ENCODE results near the gene SCNN1A.
"Not testable (repeated sequence)": the region's sequence is repeated elsewhere in the genome, so short reads cannot be mapped to it uniquely, and the experiment has no call there.

SCNN1A gene

DNA sequence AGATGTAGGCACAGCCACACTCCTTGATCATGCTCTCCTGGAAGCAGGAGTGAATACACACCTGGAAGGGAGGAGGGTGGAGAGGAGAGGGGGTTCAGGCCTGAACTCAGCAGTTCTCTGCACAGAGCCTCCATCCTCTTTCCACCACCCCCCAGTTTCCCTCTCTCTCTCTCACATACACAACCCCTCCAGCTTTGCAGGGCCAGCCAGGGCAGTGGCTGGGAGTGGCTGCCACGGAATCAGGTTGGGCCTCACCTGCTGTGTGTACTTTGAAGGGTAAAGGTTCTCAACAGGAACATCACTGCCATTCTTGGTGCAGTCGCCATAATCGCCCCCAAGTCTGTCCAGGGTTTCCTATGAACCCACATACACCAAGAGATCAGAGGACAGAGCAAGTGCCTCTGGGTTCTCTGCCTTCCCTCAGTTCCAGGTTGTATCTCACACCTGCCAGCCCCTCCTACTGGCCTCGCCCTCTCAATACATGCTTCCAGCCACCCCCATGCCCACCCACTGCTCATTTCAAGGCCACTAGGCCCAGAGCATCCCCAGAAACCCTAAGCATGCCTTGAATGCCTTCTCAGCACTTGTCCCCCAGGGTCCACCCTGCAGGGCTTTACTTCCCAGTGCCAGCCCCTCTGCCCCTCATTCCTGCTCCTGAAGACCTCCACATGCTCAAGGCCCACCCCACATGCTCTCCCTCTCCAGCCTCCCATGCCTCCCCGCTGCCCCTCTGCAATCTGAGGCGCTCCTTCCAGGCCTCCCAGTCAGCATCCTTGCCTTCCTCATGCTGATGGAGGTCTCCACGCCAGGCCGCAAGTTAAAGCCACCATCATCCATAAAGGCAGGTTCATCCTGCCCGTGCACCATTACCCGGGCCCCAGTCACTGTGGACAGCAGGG is 20.6 kb downstream of the SCNN1A start:
- no peaks in the 10 kb centered on the region for H3K27me3 ChIP-seq (ENCODE audit: low read depth, low read length)
- no peaks in the 10 kb centered on the region for H3K4me1 ChIP-seq (ENCODE audit: control insufficient read depth in 1 of 2, insufficient read depth in 2 of 2, low read length in 2 of 2)
- no peak overlapping the region for H3K27ac ChIP-seq (ENCODE audit: low read length)
- H3K36me3 ChIP-seq (ENCODE audit: control insufficient read depth in 1 of 2, insufficient read depth in 2 of 2, low read length in 2 of 2): no peaks in the 10 kb centered on the region
- H3K4me3 ChIP-seq (ENCODE audit: low read depth in 1 of 2, low read length in 2 of 2): no peak overlapping the region
- H3K9me3 ChIP-seq (ENCODE audit: control insufficient read depth in 1 of 2, low read length in 2 of 2): no peaks in the 10 kb centered on the region

DNA sequence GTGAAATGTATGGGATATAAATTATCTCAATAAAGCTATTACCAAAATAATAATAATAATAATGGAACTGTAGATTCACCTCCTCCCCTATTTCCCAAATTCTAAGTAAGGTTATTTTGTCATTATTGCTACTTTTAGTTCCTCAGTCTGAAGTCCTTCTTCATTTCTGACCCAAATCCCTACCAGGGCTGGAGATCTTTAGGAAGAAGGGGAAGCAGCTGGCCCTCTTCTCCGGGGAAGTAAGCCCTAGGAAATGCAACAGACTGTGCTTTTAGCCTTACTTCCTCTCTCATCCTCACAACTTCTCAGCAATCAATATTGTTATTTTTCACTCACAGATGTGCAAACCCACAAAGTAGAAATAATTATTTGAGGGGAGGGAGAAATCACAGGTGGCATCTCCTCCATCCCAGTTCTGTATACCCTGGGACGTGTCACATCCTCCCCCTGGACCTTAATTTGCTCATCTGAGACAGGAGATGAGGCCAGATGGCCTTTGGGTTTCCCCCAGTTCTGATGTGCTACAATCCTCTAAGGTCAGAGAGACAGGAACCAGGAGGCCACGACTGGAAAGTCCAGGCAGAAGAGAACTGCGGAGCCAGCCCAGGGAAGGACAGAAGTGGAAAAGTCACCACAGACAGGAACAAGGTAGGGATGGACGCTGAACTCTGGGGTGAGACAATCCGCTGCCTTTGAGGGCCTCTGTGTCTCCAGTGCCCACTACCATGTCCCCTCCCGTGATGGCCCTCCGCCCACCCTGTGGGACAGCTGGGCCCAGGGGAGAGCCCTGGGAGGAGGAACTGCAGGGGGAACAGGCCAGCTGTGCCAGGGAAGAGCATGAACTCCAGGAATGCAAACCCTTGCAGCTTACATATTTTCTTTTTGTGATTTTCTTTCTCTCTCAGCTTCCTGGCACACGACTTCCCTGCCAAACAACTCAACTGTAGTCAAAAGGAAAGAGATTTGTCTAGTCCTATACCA is 22.9 kb downstream of the SCNN1A start:
- peak overlapping the region; percentile 3 for H3K27ac ChIP-seq (ENCODE audit: low read length)
- no peaks in the 10 kb centered on the region for H3K27me3 ChIP-seq (ENCODE audit: low read depth, low read length)
- H3K36me3 ChIP-seq (ENCODE audit: control insufficient read depth in 1 of 2, insufficient read depth in 2 of 2, low read length in 2 of 2): no peaks in the 10 kb centered on the region
- H3K9me3 ChIP-seq (ENCODE audit: control insufficient read depth in 1 of 2, low read length in 2 of 2): no peaks in the 10 kb centered on the region
- peaks cover 0 to 7% of the 10 kb centered on the region in 2 donors for H3K4me1 ChIP-seq (ENCODE audit: control insufficient read depth in 1 of 2, insufficient read depth in 2 of 2, low read length in 2 of 2)
- no peak overlapping the region for H3K4me3 ChIP-seq (ENCODE audit: low read depth in 1 of 2, low read length in 2 of 2)

DNA sequence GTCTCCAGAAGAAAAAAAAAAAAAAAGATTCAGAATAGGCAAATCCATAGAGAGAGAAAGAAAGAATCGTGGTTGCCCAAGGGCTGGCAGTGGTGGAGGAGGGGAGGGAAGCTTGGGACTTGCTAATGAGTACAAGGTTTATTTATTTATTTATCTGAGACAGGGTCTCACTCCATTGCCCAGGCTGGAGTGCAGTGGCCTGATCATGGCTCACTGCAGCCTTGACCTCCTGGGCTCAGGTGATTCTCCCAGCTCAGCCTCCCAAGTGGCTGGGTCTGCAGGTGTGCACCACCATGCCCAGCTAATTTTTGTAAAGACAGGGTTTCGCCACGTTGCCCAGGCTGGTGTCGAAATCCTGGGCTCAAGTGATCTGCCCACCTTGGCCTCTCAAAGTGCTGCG is 23.7 kb downstream of the SCNN1A start:
- Histone ChIP-seq H3K27me3 (ENCODE audit: low read depth, low read length) (no peaks in the 10 kb centered on the region), H3K4me1 (ENCODE audit: control insufficient read depth in 1 of 2, insufficient read depth in 2 of 2, low read length in 2 of 2) (peaks cover 0 to 8% of the 10 kb centered on the region in 2 donors), H3K4me3 (ENCODE audit: low read depth in 1 of 2, low read length in 2 of 2) (no peak overlapping the region), H3K36me3 (ENCODE audit: control insufficient read depth in 1 of 2, insufficient read depth in 2 of 2, low read length in 2 of 2) (no peaks in the 10 kb centered on the region), H3K9me3 (ENCODE audit: control insufficient read depth in 1 of 2, low read length in 2 of 2) (no peaks in the 10 kb centered on the region), H3K27ac (ENCODE audit: low read length) (no peak overlapping the region)

DNA sequence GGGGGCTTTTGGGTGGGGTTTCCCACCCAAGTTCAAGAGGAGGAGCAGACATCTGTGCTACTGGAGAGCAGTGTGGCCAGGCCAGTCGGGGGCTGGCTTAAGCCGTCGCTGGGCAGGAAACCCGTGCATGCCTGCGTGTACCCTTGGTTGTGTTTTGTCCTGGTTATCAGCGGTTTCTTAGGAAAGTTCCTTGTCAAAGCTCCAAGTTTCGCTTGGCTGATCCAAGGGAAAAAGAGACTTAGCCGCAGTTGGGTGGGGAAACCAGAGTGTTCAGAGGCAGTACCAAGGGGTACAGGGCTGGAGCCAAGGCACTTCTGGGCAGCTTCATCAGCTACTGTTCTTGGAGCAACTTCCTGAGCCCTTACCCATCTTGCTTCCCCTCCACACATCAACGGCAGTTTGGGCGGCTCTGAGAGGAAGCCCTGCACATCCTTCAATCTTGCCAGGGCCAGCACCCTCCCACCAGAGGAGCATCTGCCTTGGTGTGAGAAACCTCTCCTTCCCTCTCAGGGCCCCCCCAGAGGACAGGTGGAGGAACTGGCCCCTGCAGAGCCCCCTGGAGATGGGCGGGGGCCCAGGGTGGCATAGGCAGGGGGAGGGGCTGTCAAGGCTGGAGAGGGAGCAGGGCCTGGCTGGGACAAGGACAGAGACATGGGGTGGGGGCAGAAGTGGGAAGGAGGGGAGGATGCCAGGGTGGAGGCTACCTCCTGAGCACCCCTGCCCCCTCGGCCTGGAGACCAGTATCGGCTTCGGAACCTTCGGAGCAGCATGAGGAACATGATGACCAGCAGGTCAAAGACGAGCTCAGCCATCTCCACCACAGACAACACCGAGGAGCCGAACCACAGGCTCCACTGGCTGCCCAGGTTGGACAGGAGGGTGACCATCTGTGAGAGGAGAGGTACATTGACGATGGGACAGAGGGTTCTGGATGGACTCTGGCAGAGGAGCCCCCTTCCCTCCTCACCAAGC is 27.7 kb downstream of the SCNN1A start:
- Histone ChIP-seq H3K4me1 (ENCODE audit: control insufficient read depth in 1 of 2, insufficient read depth in 2 of 2, low read length in 2 of 2) (peaks cover 12 to 17% of the 10 kb centered on the region in 2 donors), H3K27me3 (ENCODE audit: low read depth, low read length) (no peaks in the 10 kb centered on the region), H3K27ac (ENCODE audit: low read length) (peak overlapping the region; percentile 65), H3K36me3 (ENCODE audit: control insufficient read depth in 1 of 2, insufficient read depth in 2 of 2, low read length in 2 of 2) (no peaks in the 10 kb centered on the region), H3K9me3 (ENCODE audit: control insufficient read depth in 1 of 2, low read length in 2 of 2) (no peaks in the 10 kb centered on the region), H3K4me3 (ENCODE audit: low read depth in 1 of 2, low read length in 2 of 2) (peak overlapping the region in 1 of 2 donors; percentile 34)

DNA sequence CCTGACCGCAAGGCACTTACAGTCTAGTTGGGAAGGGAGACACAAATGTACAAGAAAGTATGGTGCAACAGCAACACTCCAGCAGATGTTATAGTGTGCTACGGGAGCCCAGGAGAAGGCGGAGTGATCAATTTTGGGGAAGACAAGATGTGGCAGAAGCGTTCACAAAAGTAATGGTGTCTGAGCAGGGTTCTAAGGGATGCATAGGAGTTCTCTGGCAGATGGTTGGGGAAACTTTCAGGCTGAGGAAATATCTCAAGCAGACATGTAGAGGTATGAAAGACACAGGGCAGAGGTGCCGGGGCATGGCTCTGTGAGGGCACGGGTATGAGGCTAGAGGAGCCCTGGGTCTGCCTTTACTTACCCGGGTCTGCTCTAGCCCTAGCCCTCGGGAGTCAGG is 28.4 kb downstream of the SCNN1A start:
- Histone ChIP-seq H3K9me3 (ENCODE audit: control insufficient read depth in 1 of 2, low read length in 2 of 2) (no peaks in the 10 kb centered on the region), H3K27ac (ENCODE audit: low read length) (peak overlapping the region; percentile 65), H3K4me3 (ENCODE audit: low read depth in 1 of 2, low read length in 2 of 2) (no peak overlapping the region), H3K4me1 (ENCODE audit: control insufficient read depth in 1 of 2, insufficient read depth in 2 of 2, low read length in 2 of 2) (peaks cover 18 to 23% of the 10 kb centered on the region in 2 donors), H3K27me3 (ENCODE audit: low read depth, low read length) (no peaks in the 10 kb centered on the region), H3K36me3 (ENCODE audit: control insufficient read depth in 1 of 2, insufficient read depth in 2 of 2, low read length in 2 of 2) (no peaks in the 10 kb centered on the region)

DNA sequence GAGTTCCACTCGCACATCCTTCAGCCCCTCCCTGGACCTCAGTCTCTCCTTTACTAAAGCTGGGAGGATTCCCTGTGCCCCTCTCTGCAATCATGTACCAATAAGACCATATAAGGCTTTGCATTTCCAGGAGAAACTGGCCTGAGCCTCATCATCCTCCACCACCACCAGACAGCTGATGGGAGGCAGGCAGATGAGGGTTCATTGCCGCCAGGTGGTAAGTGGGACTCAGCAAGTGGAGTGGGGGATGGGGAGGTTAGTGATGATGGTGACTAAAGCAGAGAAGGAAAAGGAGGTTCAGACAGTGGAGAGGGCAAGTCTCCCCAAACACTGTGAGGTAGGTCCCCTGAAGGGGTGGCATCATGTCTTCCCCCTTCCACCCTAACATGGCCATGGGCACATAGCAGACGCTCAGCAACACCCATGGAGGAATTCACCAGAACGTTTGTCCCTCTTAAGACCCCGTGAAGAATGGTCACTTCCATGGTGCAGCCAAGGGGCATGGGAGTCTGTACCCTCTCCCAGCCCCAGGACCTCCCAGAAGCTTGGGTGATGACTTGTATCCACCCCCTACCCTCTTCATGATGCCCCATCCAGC is 29.0 kb downstream of the SCNN1A start:
- H3K36me3 ChIP-seq (ENCODE audit: control insufficient read depth in 1 of 2, insufficient read depth in 2 of 2, low read length in 2 of 2): peaks cover 0 to 5% of the 10 kb centered on the region in 2 donors
- no peaks in the 10 kb centered on the region for H3K27me3 ChIP-seq (ENCODE audit: low read depth, low read length)
- peaks cover 18 to 23% of the 10 kb centered on the region in 2 donors for H3K4me1 ChIP-seq (ENCODE audit: control insufficient read depth in 1 of 2, insufficient read depth in 2 of 2, low read length in 2 of 2)
- peak overlapping the region; percentile 56 for H3K27ac ChIP-seq (ENCODE audit: low read length)
- H3K4me3 ChIP-seq (ENCODE audit: low read depth in 1 of 2, low read length in 2 of 2): no peak overlapping the region
- no peaks in the 10 kb centered on the region for H3K9me3 ChIP-seq (ENCODE audit: control insufficient read depth in 1 of 2, low read length in 2 of 2)

DNA sequence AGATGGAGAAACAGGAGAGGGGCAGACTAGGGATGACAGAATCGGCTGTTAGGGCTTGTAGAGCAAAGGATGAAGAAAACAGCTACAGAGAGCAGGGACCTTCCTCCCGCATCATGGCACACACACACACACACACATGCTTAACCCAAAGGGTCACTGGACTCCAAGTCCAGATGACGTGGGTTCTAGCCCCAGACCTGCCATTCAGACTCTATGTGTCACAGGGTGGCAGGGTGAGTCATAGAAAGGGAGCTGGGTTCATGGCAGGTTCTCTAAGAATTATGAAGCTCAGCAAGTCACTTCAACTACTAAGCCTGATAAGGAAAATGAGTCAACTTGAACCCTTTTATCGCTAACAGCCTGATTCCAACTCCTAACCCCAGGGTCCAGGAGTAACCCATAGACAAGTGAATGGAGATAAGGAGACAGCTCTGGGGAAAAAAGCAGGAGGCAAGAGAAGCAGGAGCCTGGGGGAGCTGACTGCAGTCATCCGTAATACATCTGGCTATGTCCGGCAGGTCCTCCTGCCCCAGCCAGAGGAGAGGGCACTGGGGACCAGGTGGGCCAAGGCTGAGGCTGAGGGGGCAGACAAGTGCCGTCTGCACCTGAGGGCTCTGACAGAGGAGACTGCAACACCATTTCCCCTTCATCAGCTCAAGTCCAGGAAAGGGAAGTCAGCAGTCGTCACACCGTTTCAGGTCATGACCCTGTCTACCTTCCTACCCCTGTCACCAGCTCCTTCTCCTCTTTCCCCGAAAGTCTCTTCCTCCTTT is 29.9 kb downstream of the SCNN1A start:
- peak overlapping the region; percentile 56 for H3K27ac ChIP-seq (ENCODE audit: low read length)
- H3K4me3 ChIP-seq (ENCODE audit: low read depth in 1 of 2, low read length in 2 of 2): no peak overlapping the region
- no peaks in the 10 kb centered on the region for H3K9me3 ChIP-seq (ENCODE audit: control insufficient read depth in 1 of 2, low read length in 2 of 2)
- H3K27me3 ChIP-seq (ENCODE audit: low read depth, low read length): no peaks in the 10 kb centered on the region
- H3K4me1 ChIP-seq (ENCODE audit: control insufficient read depth in 1 of 2, insufficient read depth in 2 of 2, low read length in 2 of 2): peaks cover 18 to 23% of the 10 kb centered on the region in 2 donors
- H3K36me3 ChIP-seq (ENCODE audit: control insufficient read depth in 1 of 2, insufficient read depth in 2 of 2, low read length in 2 of 2): peaks cover 0 to 6% of the 10 kb centered on the region in 2 donors

DNA sequence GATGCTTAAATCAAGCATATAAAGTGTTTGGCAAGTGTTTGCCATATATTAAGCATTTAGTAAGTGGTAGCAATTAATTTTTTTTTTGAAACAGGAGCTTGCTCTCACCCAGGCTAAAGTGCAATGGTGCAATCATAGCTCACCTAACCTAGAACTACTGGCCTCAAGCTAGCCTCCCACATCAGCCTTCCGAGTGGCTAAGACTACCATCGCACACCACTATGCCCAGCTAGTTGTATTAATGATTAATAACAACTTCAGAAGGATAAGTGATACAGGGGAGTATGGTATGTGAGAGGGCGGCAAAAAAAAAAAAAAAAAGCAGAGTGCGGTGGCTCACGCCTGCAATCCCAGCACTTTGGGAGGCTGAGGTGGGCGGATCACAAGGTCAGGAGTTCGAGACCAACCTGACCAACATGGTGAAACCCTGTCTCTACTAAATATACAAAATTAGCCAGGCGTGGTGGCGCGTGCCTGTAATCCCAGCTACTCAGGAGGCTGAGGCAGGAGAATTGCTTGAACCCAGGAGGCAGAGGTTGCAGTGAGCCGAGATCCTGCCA is 31.2 kb downstream of the SCNN1A start:
- H3K27me3 ChIP-seq (ENCODE audit: low read depth, low read length); H3K4me3 ChIP-seq (ENCODE audit: low read depth in 1 of 2, low read length in 2 of 2); H3K9me3 ChIP-seq (ENCODE audit: control insufficient read depth in 1 of 2, low read length in 2 of 2); H3K36me3 ChIP-seq (ENCODE audit: control insufficient read depth in 1 of 2, insufficient read depth in 2 of 2, low read length in 2 of 2): not testable (repeated sequence)
- Histone ChIP-seq H3K27ac (ENCODE audit: low read length) (peak overlapping the region; percentile 100), H3K4me1 (ENCODE audit: control insufficient read depth in 1 of 2, insufficient read depth in 2 of 2, low read length in 2 of 2) (peaks cover 18 to 23% of the 10 kb centered on the region in 2 donors)

DNA sequence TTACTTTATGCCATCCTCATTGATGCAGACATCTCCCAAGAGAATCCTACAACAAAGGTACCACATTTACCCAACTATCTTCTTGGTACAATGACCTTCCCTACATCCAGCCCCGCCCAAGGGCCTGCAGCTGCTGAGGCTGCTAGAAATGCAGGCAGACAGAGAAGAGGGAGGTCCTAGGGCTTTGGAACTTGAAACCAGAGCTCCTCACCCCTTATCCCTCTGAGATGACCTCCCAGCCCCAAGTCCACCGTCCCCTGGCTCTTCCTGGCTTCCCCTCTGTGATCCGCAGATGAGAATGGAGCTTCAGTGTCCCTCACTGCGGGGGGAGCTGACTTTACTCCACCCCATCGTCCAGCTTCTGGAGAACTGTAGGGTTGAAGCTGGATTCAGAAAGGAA is 31.8 kb downstream of the SCNN1A start:
- Histone ChIP-seq H3K4me1 (ENCODE audit: control insufficient read depth in 1 of 2, insufficient read depth in 2 of 2, low read length in 2 of 2) (peaks cover 19 to 30% of the 10 kb centered on the region in 2 donors), H3K9me3 (ENCODE audit: control insufficient read depth in 1 of 2, low read length in 2 of 2) (no peaks in the 10 kb centered on the region), H3K27ac (ENCODE audit: low read length) (peak overlapping the region; percentile 100), H3K4me3 (ENCODE audit: low read depth in 1 of 2, low read length in 2 of 2) (no peak overlapping the region), H3K27me3 (ENCODE audit: low read depth, low read length) (no peaks in the 10 kb centered on the region), H3K36me3 (ENCODE audit: control insufficient read depth in 1 of 2, insufficient read depth in 2 of 2, low read length in 2 of 2) (peaks cover 0 to 6% of the 10 kb centered on the region in 2 donors)
